Small intestine (tissue), 7 donors: Measurements from ENCODE around the gene CEP41. TPM values are rescaled to one million over a fixed set of nuclear protein-coding genes. Genes with fewer than 3 reads are reported as not detected.

ENCODE experiments used
- DNase-seq, 2 donors: peaks; one replicate each; pipeline versions ENCODE4 v3.0.0 to v3.0.0-alpha.2; 2013
- FAIRE-seq: peaks from 2 replicates; lab custom pipeline; 2012; peaks lifted over from hg19 to GRCh38; lab: Jason Lieb, UNC
- H3K27ac ChIP-seq, 3 donors: one replicate each; pipeline ENCODE4 v1.5.1; 2013; ENCODE audit warnings: low read length in 2 of 3, mild to moderate bottlenecking in 2 of 3, control low read depth in 1 of 3, inconsistent platforms in 1 of 3, low read depth in 1 of 3, moderate library complexity in 1 of 3
- H3K27me3 ChIP-seq, 3 donors: one replicate each; pipeline ENCODE4 v1.6.1; 2013; ENCODE audit warnings: low read length in 3 of 3, inconsistent platforms in 1 of 3; ENCODE audit not compliant: control insufficient read depth in 3 of 3, insufficient read depth in 3 of 3
- H3K36me3 ChIP-seq, 3 donors: one replicate each; pipeline ENCODE4 v1.6.1; 2013; ENCODE audit warnings: low read length in 3 of 3, inconsistent platforms in 1 of 3, low read depth in 1 of 3, mild to moderate bottlenecking in 1 of 3, moderate library complexity in 1 of 3; ENCODE audit not compliant: control insufficient read depth in 3 of 3, insufficient read depth in 2 of 3
- H3K4me1 ChIP-seq, 3 donors: one replicate each; pipeline ENCODE4 v1.6.1; 2013; ENCODE audit warnings: low read length in 2 of 3, inconsistent platforms in 1 of 3, low read depth in 1 of 3, mild to moderate bottlenecking in 1 of 3, moderate library complexity in 1 of 3; ENCODE audit not compliant: control insufficient read depth in 3 of 3, insufficient read depth in 2 of 3
- H3K4me3 ChIP-seq, 3 donors: one replicate each; pipeline ENCODE4 v1.5.1; 2013; ENCODE audit warnings: low read length in 3 of 3, control low read depth in 1 of 3, inconsistent platforms in 1 of 3, low read depth in 1 of 3, mild to moderate bottlenecking in 1 of 3, moderate library complexity in 1 of 3
- H3K9me3 ChIP-seq, 2 donors: one replicate each; pipeline ENCODE4 v1.6.1; 2013; ENCODE audit warnings: low read depth in 1 of 2, low read length in 1 of 2; ENCODE audit not compliant: control insufficient read depth in 2 of 2, insufficient read depth in 1 of 2
- WGBS, 3 donors: extraction: QIAGEN DNeasy Blood & Tissue Kit; methylation state at CpG; one replicate each; pipeline ENCODE4 v1.1.7; 2013; 5-methylcytosine and 5-hydroxymethylcytosine counted together
- polyA plus RNA-seq, 4 donors: library from polyadenylated mRNA; stranded (reverse) in 3 of 4; unstranded in 1 of 4; fragments of 200-250 nt in 3 of 4; fragments of 120-200 nt in 1 of 4; gene quantifications; one replicate each; pipeline versions ENCODE4 v1.2.1 to v1.2.3, GENCODE V29; 2013
- donor health status: healthy with polysubstance abuse.
- donor health status: control.
- donor health status: control.
- donor health status: Bipolar disorder and iron deficiency.
- donor health status: healthy.

The CEP41 gene
- polyA plus RNA-seq, 4 donors, result 3.0 to 11.8 (median 6.2) TPM; not detected in 1

- Histone ChIP-seq H3K27me3 (no peaks in the 10 kb centered on the region), H3K36me3 (peaks cover 0 to 3% (median 0%) of the 10 kb centered on the region in 3 donors), H3K9me3 (no peaks in the 10 kb centered on the region), H3K4me1 (peaks cover 0 to 11% (median 0%) of the 10 kb centered on the region in 3 donors), H3K4me3 (no peak overlapping the region), H3K27ac (peak overlapping the region in 1 of 3 donors; percentile 26)
- WGBS, 3 donors, result 41 to 70% (median 67%) methylated on average over 2 of the region's 2 CpGs
- no peak for FAIRE-seq
- no peak for DNase-seq
Measured at GRCh38 chr7:130421684-130422083, 19.1 kb downstream of the CEP41 start.

- Histone ChIP-seq H3K4me1 (peaks cover 0 to 11% (median 0%) of the 10 kb centered on the region in 3 donors), H3K4me3 (no peak overlapping the region), H3K27ac (peak overlapping the region in 1 of 3 donors; percentile 26), H3K36me3 (peaks cover 0 to 3% (median 0%) of the 10 kb centered on the region in 3 donors), H3K27me3 (no peaks in the 10 kb centered on the region), H3K9me3 (no peaks in the 10 kb centered on the region)
- no peak for DNase-seq
- no peak for FAIRE-seq
- 65 to 78% (median 75%) methylated on average over 4 of the region's 4 CpGs for WGBS, 3 donors
Measured at GRCh38 chr7:130420943-130421578, 19.8 kb downstream of the CEP41 start.

- Histone ChIP-seq H3K4me3 (no peak overlapping the region), H3K9me3 (no peaks in the 10 kb centered on the region), H3K4me1 (peaks cover 0 to 11% (median 0%) of the 10 kb centered on the region in 3 donors), H3K27ac (peak overlapping the region in 1 of 3 donors; percentile 51), H3K27me3 (no peaks in the 10 kb centered on the region), H3K36me3 (peaks cover 0 to 3% (median 0%) of the 10 kb centered on the region in 3 donors)
- FAIRE-seq (no peak), DNase-seq (peak; percentile 29 to 81)
- WGBS, 3 donors, result 37 to 50% (median 48%) methylated on average over 5 of the region's 5 CpGs
Measured at GRCh38 chr7:130419658-130420057, 21.2 kb downstream of the CEP41 start.

- Histone ChIP-seq H3K27me3 (no peaks in the 10 kb centered on the region), H3K9me3 (no peaks in the 10 kb centered on the region), H3K4me3 (no peak overlapping the region), H3K36me3 (peaks cover 0 to 3% (median 0%) of the 10 kb centered on the region in 3 donors), H3K4me1 (peaks cover 0 to 11% (median 0%) of the 10 kb centered on the region in 3 donors), H3K27ac (no peak overlapping the region)
- WGBS, 3 donors, result 96 to 99% (median 98%) methylated on average over 7 of the region's 7 CpGs
- no peak for FAIRE-seq
- DNase-seq, result no peak
Measured at GRCh38 chr7:130418306-130418705, 22.5 kb downstream of the CEP41 start.

- H3K27me3 ChIP-seq, result no peaks in the 10 kb centered on the region
- no peaks in the 10 kb centered on the region for H3K9me3 ChIP-seq
- H3K4me1 ChIP-seq, result peaks cover 0 to 9% (median 0%) of the 10 kb centered on the region in 3 donors
- 55 to 81% (median 61%) methylated on average over 5 of the region's 5 CpGs for WGBS, 3 donors
- no peak overlapping the region for H3K27ac ChIP-seq
- H3K36me3 ChIP-seq, result peaks cover 0 to 3% (median 0%) of the 10 kb centered on the region in 3 donors
- DNase-seq (no peak), FAIRE-seq (no peak)
- H3K4me3 ChIP-seq, result no peak overlapping the region
Measured at GRCh38 chr7:130417213-130417612, 23.6 kb downstream of the CEP41 start.

- Histone ChIP-seq H3K4me3 (no peak overlapping the region), H3K27ac (no peak overlapping the region), H3K27me3 (no peaks in the 10 kb centered on the region), H3K9me3 (no peaks in the 10 kb centered on the region), H3K4me1 (peaks cover 0 to 4% (median 0%) of the 10 kb centered on the region in 3 donors), H3K36me3 (peaks cover 0 to 2% (median 0%) of the 10 kb centered on the region in 3 donors)
- FAIRE-seq, result no peak
- no peak for DNase-seq
Measured at GRCh38 chr7:130415006-130415405, 25.8 kb downstream of the CEP41 start.

- FAIRE-seq, result no peak
- 95 to 98% (median 97%) methylated on average over 4 of the region's 4 CpGs for WGBS, 3 donors
Measured at GRCh38 chr7:130413201-130413600, 27.6 kb downstream of the CEP41 start.

GRCh38 chr7:130410868-130411541 is 29.8 kb downstream of the CEP41 start:
- Histone ChIP-seq H3K27me3 (no peaks in the 10 kb centered on the region), H3K36me3 (no peaks in the 10 kb centered on the region), H3K4me1 (no peaks in the 10 kb centered on the region), H3K9me3 (no peaks in the 10 kb centered on the region), H3K4me3 (no peak overlapping the region), H3K27ac (no peak overlapping the region)
- WGBS, 3 donors, result 72 to 90% (median 90%) methylated on average over 4 of the region's 4 CpGs
- DNase-seq (no peak), FAIRE-seq (no peak)

More at GRCh38 chr7:130413201-130413600, 27.6 kb downstream of the CEP41 start:
- no peak for DNase-seq
- H3K4me1 ChIP-seq, result no peaks in the 10 kb centered on the region
- no peaks in the 10 kb centered on the region for H3K9me3 ChIP-seq
- H3K27ac ChIP-seq, result no peak overlapping the region
- H3K27me3 ChIP-seq, result no peaks in the 10 kb centered on the region
- no peaks in the 10 kb centered on the region for H3K36me3 ChIP-seq
- H3K4me3 ChIP-seq, result no peak overlapping the region
